GM19468 (cell line): ENCODE measurements around the gene OR5P2.
"Not testable (repeated sequence)": the region's sequence is repeated elsewhere in the genome, so short reads cannot be mapped to it uniquely, and the experiment has no call there.

Source experiments
- ATAC-seq: cut with Tn5 transposase; IDR thresholded peaks from one replicate; pipeline ENCODE4 v1.9.1; 2021; ENCODE audit warnings: mild to moderate bottlenecking, moderate library complexity, moderate number of reproducible peaks; ENCODE audit not compliant: unreplicated experiment; ENCODE audit errors: extremely low read depth

Gene OR5P2

GRCh38 chr11:7796842-7797241 lies at the start of gene OR5P2:
Gene OR5P2, minus strand, starts transcription at chr11:7796942. Its CDS starts 0 bp downstream, at chr11:7796942.
- ATAC-seq = no peak

GRCh38 chr11:7846003-7846402 lies 49.3 kb upstream of the OR5P2 start:
- no peak for ATAC-seq

GRCh38 chr11:7844986-7845385 lies 48.2 kb upstream of the OR5P2 start:
- ATAC-seq = no peak

GRCh38 chr11:7844521-7844920 lies 47.8 kb upstream of the OR5P2 start:
- ATAC-seq = no peak

GRCh38 chr11:7840578-7840977 lies 43.8 kb upstream of the OR5P2 start:
- ATAC-seq = no peak

GRCh38 chr11:7833527-7833926 lies 36.8 kb upstream of the OR5P2 start:
- ATAC-seq = no peak

- ATAC-seq = no peak
Observed at GRCh38 chr11:7830740-7831139, 34.0 kb upstream of the OR5P2 start, which contains the start of gene OR5P3. Gene OR5P3, minus strand, starts transcription at chr11:7830840.

GRCh38 chr11:7826324-7826723 lies 29.6 kb upstream of the OR5P2 start:
- ATAC-seq = no peak

- ATAC-seq = not testable (repeated sequence)
Observed at GRCh38 chr11:7820417-7820816, 23.7 kb upstream of the OR5P2 start.

- not testable (repeated sequence) for ATAC-seq
Observed at GRCh38 chr11:7814897-7815296, 18.2 kb upstream of the OR5P2 start.

- not testable (repeated sequence) for ATAC-seq
Observed at GRCh38 chr11:7810301-7810700, 13.6 kb upstream of the OR5P2 start.

GRCh38 chr11:7793233-7793632 lies 3.5 kb downstream of the OR5P2 start:
- no peak for ATAC-seq

GRCh38 chr11:7787239-7787638 lies 9.5 kb downstream of the OR5P2 start:
- ATAC-seq = peak; percentile 84

- no peak for ATAC-seq
Observed at GRCh38 chr11:7775689-7776088, 21.1 kb downstream of the OR5P2 start.

GRCh38 chr11:7764301-7764700 lies 32.4 kb downstream of the OR5P2 start:
- ATAC-seq = not testable (repeated sequence)

GRCh38 chr11:7759010-7759409 lies 37.7 kb downstream of the OR5P2 start:
- ATAC-seq = no peak

- ATAC-seq = no peak
Observed at GRCh38 chr11:7749456-7749855, 47.3 kb downstream of the OR5P2 start.
